K562 (cell line): ENCODE results near the gene MDFIC2. TPM values are rescaled to one million over a fixed set of nuclear protein-coding genes. Genes with fewer than 3 reads are reported as not detected.

Source experiments
- ATAC-seq: fragments of 200-7000 bp; cut with Tn5 transposase; 3 replicates; pipeline ENCODE4 v1.9.1; 2020; ENCODE audit warnings: moderate library complexity
- BruUV-seq: library from RNA; stranded (reverse); fragments of 400-500 nt; replicated peaks from 2 replicates; lab custom pipeline; 2021; lab: Mats Ljungman, UMichigan
- CTCF ChIA-PET: fragments of 300-600 bp; formaldehyde crosslinking; extraction: SDS; loops from one replicate; lab custom pipeline; 2021; ENCODE audit warnings: low intra/inter-chr PET ratio; lab: Yijun Ruan, JAX
- POLR2A ChIA-PET: fragments of 300-600, 350-650 bp; sonication (Branson Sonifier 250); formaldehyde crosslinking; extraction: SDS; loops from one replicate; lab custom pipeline; 2021; ENCODE audit warnings: antibody characterized with exemption, inconsistent platforms; lab: Yijun Ruan, JAX
- DNase-seq, 4 experiments: peaks; one replicate each; pipeline versions ENCODE4 v3.0.0 to v3.0.0-alpha.2; 2011 to 2018; ENCODE audit warnings: low spot score in 3 of 4, mixed read lengths in 3 of 4; ENCODE audit errors: extremely low read depth in 1 of 4
- FAIRE-seq: peaks from 2 replicates; lab custom pipeline; 2011; peaks lifted over from hg19 to GRCh38; lab: Jason Lieb, UNC
- H2AFZ ChIP-seq: 2 replicates; pipeline ENCODE4 v1.6.0; 2011; ENCODE audit warnings: low read depth, low read length, control low read depth, inconsistent platforms
- H3K27ac ChIP-seq: fragments of 200-600 bp; 3 replicates; pipeline ENCODE4 v1.8.0; 2011; ENCODE audit warnings: low read depth, mild to moderate bottlenecking, control low read depth, inconsistent platforms, low read length, moderate library complexity, mixed read lengths; ENCODE audit errors: extremely low read depth
- H3K27me3 ChIP-seq, 2 experiments: fragments of 300-600 bp in 1 of 2; 2 replicates in 1 of 2; 3 replicates in 1 of 2; pipeline versions ENCODE4 v1.6.0 to v1.8.0; 2011; ENCODE audit warnings: inconsistent platforms in 2 of 2, low read length in 2 of 2, mild to moderate bottlenecking in 1 of 2, mixed read lengths in 1 of 2, moderate library complexity in 1 of 2; ENCODE audit not compliant: control insufficient read depth in 2 of 2, insufficient read depth in 2 of 2
- H3K36me3 ChIP-seq: fragments of 300-600 bp; 3 replicates; pipeline ENCODE4 v1.8.0; 2011; ENCODE audit warnings: mild to moderate bottlenecking, low read length, inconsistent platforms; ENCODE audit not compliant: control insufficient read depth, insufficient read depth
- H3K4me1 ChIP-seq, 2 experiments: fragments of 200-600 bp in 1 of 2; replicated peaks in 1 of 2; 2 replicates in 1 of 2; 3 replicates in 1 of 2; pipeline versions ENCODE4 v1.5.1 to v1.8.0; 2011; ENCODE audit warnings: inconsistent platforms in 2 of 2, low read length in 2 of 2, mild to moderate bottlenecking in 1 of 2, mixed read lengths in 1 of 2, moderate library complexity in 1 of 2; ENCODE audit not compliant: control insufficient read depth in 2 of 2, insufficient read depth in 2 of 2
- H3K4me2 ChIP-seq: 2 replicates; pipeline ENCODE4 v1.6.1; 2011; ENCODE audit warnings: low read length, control low read depth, inconsistent platforms, mixed read lengths; ENCODE audit not compliant: insufficient read depth
- H3K4me3 ChIP-seq: fragments of 200-600 bp; sonication (generic), shearing (Covaris generic); 2 replicates; pipeline ENCODE4 v1.5.1; 2016; ENCODE audit warnings: control low read depth, inconsistent platforms
- H3K79me2 ChIP-seq: fragments of 200-600 bp; 3 replicates; pipeline ENCODE4 v1.8.0; 2011; ENCODE audit warnings: low read length, inconsistent platforms; ENCODE audit not compliant: control insufficient read depth, insufficient read depth
- H3K9ac ChIP-seq, 2 experiments: 2 replicates each; pipeline versions ENCODE4 v1.6.0 to v1.6.1; 2011; ENCODE audit warnings: low read depth in 2 of 2, low read length in 2 of 2, control low read depth in 1 of 2, inconsistent platforms in 1 of 2, mild to moderate bottlenecking in 1 of 2, mixed read lengths in 1 of 2; ENCODE audit not compliant: insufficient read depth in 1 of 2
- H3K9me1 ChIP-seq: one replicate; pipeline ENCODE4 v1.6.0; 2011; ENCODE audit warnings: inconsistent platforms, mild to moderate bottlenecking, low read length, moderate library complexity; ENCODE audit not compliant: control insufficient read depth, insufficient read depth
- H3K9me3 ChIP-seq: replicated peaks from 2 replicates; pipeline ENCODE4 v1.5.1; 2011; ENCODE audit warnings: low read depth, low read length, inconsistent platforms; ENCODE audit not compliant: control insufficient read depth, insufficient read depth
- H4K20me1 ChIP-seq: replicated peaks from 2 replicates; pipeline ENCODE4 v1.6.1; 2011; ENCODE audit warnings: low read length, inconsistent platforms, mixed read lengths; ENCODE audit not compliant: control insufficient read depth, insufficient read depth
- ARID3B ChIP-seq: fragments of 250-450 bp; sonication (Bioruptor Pico); IDR thresholded peaks from 2 replicates; pipeline ENCODE4 v1.4.0; 2020; ENCODE audit warnings: borderline replicate concordance
- HDAC6 ChIP-seq: IDR thresholded peaks from 2 replicates; pipeline ENCODE4 v1.6.1; 2012; ENCODE audit warnings: low read depth, mild to moderate bottlenecking, control low read depth, inconsistent platforms, low read length, moderate library complexity
- MTF1 ChIP-seq: fragments of 250-450 bp; sonication (Bioruptor Pico); IDR thresholded peaks from 2 replicates; pipeline ENCODE4 v1.9.0; 2021; ENCODE audit warnings: moderate library complexity, mild to moderate bottlenecking, inconsistent platforms, borderline replicate concordance
- POLR2AphosphoS2 ChIP-seq: IDR thresholded peaks from 2 replicates; pipeline ENCODE4 v1.6.1; 2012; ENCODE audit warnings: low read length, improper control_type of control experiment
- RB1 ChIP-seq: fragments of 450-650 bp; IDR thresholded peaks from 2 replicates; pipeline ENCODE4 v1.6.1; 2017; ENCODE audit warnings: low read depth, mild to moderate bottlenecking
- SMAD2 ChIP-seq: fragments of 150-350 bp; IDR thresholded peaks from 2 replicates; pipeline ENCODE4 v1.6.1; 2014; ENCODE audit warnings: low read depth, mild to moderate bottlenecking, low read length
- THRA ChIP-seq: fragments of 450-650 bp; IDR thresholded peaks from 2 replicates; pipeline ENCODE4 v1.6.1; 2017; ENCODE audit warnings: mild to moderate bottlenecking, moderate library complexity
- ZFX ChIP-seq: sonication (generic); formaldehyde crosslinking; IDR thresholded peaks from 2 replicates; pipeline ENCODE4 v1.8.0; 2022; ENCODE audit warnings: mild to moderate bottlenecking, missing genetic modification reagents, moderate library complexity
- ZNF175 ChIP-seq: fragments of 200-800 bp; sonication (Bioruptor generic); IDR thresholded peaks from 2 replicates; pipeline ENCODE4 v1.6.1; 2016; ENCODE audit warnings: low read depth, mild to moderate bottlenecking, missing genetic modification characterization, missing compliant biosample characterization
- ZNF280A ChIP-seq: fragments of 450-650 bp; IDR thresholded peaks from 2 replicates; pipeline ENCODE4 v1.6.1; 2018; ENCODE audit warnings: mild to moderate bottlenecking, low read depth; ENCODE audit not compliant: partially characterized antibody
- ZNF764 ChIP-seq: fragments of 250-450 bp; sonication (Bioruptor Pico); IDR thresholded peaks from 2 replicates; pipeline ENCODE4 v1.4.0; 2020; ENCODE audit warnings: low read depth, mild to moderate bottlenecking, moderate library complexity
- ZNF79 ChIP-seq: fragments of 250-450 bp; sonication (Bioruptor Pico); IDR thresholded peaks from 2 replicates; pipeline ENCODE4 v1.4.0; 2020; ENCODE audit warnings: low read depth, mild to moderate bottlenecking, moderate library complexity
- WGBS: fragments of 100-300 bp; shearing (Covaris generic); methylation state at CpG from one replicate; pipeline ENCODE4 v1.1.6; 2016; ENCODE audit warnings: low coverage, mixed read lengths; ENCODE audit not compliant: insufficient coverage; ENCODE audit errors: missing lambda C conversion rate; 5-methylcytosine and 5-hydroxymethylcytosine counted together
- in situ Hi-C: fragments of 300-500 bp; cut with MboI; formaldehyde crosslinking; loops from 4 replicates; pipeline ENCODE4 v1.15.0; 2018; ENCODE audit warnings: inconsistent platforms, mixed read lengths
- intact Hi-C: fragments of 100-400 bp; cut with micrococcal nuclease; formaldehyde crosslinking; loops from 2 replicates; pipeline ENCODE4 v1.14.2; 2022
- polyA plus RNA-seq, 8 experiments: library from polyadenylated mRNA; depleted of rRNA in 4 of 8; stranded (reverse) in 5 of 8; unstranded in 3 of 8; fragments of >200 nt; fragmentation: Nextera tagmentation in 2 of 8; fragmentation: Illumina TruSeq in 1 of 8; extraction: Ambion mirVana in 2 of 8; extraction: Trizol in 1 of 8; gene quantifications; 2 replicates each; pipeline versions ENCODE4 v1.2.1 to v1.2.3, GENCODE V29; 2011 to 2014; ENCODE audit warnings: inconsistent platforms in 1 of 8, missing spikeins in 1 of 8
- total RNA-seq, 7 experiments: library from RNA; depleted of rRNA in 6 of 7; stranded (reverse); fragments of >200 nt in 6 of 7; fragmentation: Illumina TruSeq in 2 of 7; extraction: Trizol in 2 of 7; gene quantifications; 2 replicates each; pipeline versions ENCODE4 v1.2.1 to v1.2.3, GENCODE V29; 2011 to 2021; ENCODE audit warnings: low replicate concordance in 1 of 7
- TF ChIP-seq, protein P1 (sequence below): sonication (generic); formaldehyde crosslinking; IDR thresholded peaks from 2 replicates; pipeline ENCODE4 v1.8.1; 2023; ENCODE audit warnings: mild to moderate bottlenecking, missing genetic modification reagents
- TF ChIP-seq, protein P2 (sequence below): fragments of 450-650 bp; IDR thresholded peaks from 2 replicates; pipeline ENCODE4 v1.6.1; 2016; ENCODE audit warnings: missing biosample characterization, missing genetic modification characterization

The MDFIC2 gene
- total and polyA plus RNA-seq, 9 of the 15 experiments (the other 6 are each of a cell fraction or from before 2014, with no cell fraction given), result not detected

DNA sequence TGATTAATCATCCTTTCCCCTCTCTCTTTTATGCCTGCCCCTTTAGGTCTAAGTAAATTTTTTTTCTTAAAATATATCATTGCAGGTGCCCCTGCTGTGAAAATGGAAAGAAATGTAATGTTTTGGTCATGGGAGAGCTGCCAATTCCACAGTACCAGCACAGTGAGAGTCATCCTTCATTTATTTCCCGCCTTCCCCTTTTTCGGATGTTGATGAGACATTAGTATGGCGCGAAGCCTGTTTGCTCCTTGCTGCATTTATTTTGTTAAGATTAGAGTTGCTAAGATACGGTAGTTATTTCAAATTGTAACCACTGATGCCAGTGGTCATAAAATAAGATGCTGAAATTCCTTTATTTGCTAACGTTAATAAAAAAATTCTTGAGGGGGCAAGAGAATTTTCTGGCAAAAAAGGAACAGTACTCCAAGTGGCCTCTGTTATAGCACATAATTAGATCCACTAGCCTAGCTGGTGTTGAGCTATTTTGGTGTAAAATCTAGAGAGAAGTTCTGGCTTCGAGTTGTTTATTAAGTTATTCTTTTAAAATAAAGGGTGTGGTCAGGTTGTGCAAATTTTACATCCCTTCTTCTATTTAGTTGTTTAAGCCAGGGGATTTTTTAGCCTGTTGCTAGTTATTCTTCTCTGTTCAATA, 62.8 kb downstream of the MDFIC2 start:
- ChIA-PET CTCF (no interaction called here), POLR2A (no interaction called here)
- no TSS peak for BruUV-seq
- H3K9me3 ChIP-seq, result no peaks in the 10 kb centered on the region
- H3K9ac ChIP-seq, result no peak overlapping the region
- H2AFZ ChIP-seq, result no peak overlapping the region
- no peak for FAIRE-seq
- no peaks in the 10 kb centered on the region for H3K27me3 ChIP-seq
- no peak overlapping the region for H3K27ac ChIP-seq
- in situ Hi-C loops (no loop called here), intact Hi-C loops (no loop called here)
- DNase-seq, result no peak
- no peak overlapping the region for H3K4me2 ChIP-seq
- ATAC-seq, result no peak
- H4K20me1 ChIP-seq, result no peaks in the 10 kb centered on the region
- WGBS, result 1% methylated on average over 6 of the region's 7 CpGs
- no peaks in the 10 kb centered on the region for H3K4me1 ChIP-seq
- H3K9me1 ChIP-seq, result no peaks in the 10 kb centered on the region
- H3K79me2 ChIP-seq, result no peaks in the 10 kb centered on the region
- H3K36me3 ChIP-seq, result no peaks in the 10 kb centered on the region
- H3K4me3 ChIP-seq, result no peak overlapping the region
- TF ChIP-seq ARID3B (CRISPR knock-in tag), result no peak
- TF ChIP-seq ZNF175 (CRISPR knock-in tag), result no peak
- no peak for TF ChIP-seq THRA
- no peak for TF ChIP-seq RB1
- TF ChIP-seq SMAD2, result no peak
- TF ChIP-seq ZNF764 (CRISPR knock-in tag), result no peak
- no peak for TF ChIP-seq MTF1 (CRISPR knock-in tag)
- no peak for TF ChIP-seq ZFX (CRISPR knock-in tag)
- TF ChIP-seq, protein P1, sequence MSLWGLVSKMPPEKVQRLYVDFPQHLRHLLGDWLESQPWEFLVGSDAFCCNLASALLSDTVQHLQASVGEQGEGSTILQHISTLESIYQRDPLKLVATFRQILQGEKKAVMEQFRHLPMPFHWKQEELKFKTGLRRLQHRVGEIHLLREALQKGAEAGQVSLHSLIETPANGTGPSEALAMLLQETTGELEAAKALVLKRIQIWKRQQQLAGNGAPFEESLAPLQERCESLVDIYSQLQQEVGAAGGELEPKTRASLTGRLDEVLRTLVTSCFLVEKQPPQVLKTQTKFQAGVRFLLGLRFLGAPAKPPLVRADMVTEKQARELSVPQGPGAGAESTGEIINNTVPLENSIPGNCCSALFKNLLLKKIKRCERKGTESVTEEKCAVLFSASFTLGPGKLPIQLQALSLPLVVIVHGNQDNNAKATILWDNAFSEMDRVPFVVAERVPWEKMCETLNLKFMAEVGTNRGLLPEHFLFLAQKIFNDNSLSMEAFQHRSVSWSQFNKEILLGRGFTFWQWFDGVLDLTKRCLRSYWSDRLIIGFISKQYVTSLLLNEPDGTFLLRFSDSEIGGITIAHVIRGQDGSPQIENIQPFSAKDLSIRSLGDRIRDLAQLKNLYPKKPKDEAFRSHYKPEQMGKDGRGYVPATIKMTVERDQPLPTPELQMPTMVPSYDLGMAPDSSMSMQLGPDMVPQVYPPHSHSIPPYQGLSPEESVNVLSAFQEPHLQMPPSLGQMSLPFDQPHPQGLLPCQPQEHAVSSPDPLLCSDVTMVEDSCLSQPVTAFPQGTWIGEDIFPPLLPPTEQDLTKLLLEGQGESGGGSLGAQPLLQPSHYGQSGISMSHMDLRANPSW, result no peak
- no peak for TF ChIP-seq HDAC6
- TF ChIP-seq, protein P2, sequence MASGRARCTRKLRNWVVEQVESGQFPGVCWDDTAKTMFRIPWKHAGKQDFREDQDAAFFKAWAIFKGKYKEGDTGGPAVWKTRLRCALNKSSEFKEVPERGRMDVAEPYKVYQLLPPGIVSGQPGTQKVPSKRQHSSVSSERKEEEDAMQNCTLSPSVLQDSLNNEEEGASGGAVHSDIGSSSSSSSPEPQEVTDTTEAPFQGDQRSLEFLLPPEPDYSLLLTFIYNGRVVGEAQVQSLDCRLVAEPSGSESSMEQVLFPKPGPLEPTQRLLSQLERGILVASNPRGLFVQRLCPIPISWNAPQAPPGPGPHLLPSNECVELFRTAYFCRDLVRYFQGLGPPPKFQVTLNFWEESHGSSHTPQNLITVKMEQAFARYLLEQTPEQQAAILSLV, result no peak
- TF ChIP-seq ZNF280A, result no peak
- no peak for TF ChIP-seq ZNF79
- no peak for TF ChIP-seq POLR2AphosphoS2
